Measurements from ENCODE around the gene SLC35A3.
"Not testable (repeated sequence)": the region's sequence is repeated elsewhere in the genome, so short reads cannot be mapped to it uniquely, and the experiment has no call there.

The SLC35A3 gene

DNA sequence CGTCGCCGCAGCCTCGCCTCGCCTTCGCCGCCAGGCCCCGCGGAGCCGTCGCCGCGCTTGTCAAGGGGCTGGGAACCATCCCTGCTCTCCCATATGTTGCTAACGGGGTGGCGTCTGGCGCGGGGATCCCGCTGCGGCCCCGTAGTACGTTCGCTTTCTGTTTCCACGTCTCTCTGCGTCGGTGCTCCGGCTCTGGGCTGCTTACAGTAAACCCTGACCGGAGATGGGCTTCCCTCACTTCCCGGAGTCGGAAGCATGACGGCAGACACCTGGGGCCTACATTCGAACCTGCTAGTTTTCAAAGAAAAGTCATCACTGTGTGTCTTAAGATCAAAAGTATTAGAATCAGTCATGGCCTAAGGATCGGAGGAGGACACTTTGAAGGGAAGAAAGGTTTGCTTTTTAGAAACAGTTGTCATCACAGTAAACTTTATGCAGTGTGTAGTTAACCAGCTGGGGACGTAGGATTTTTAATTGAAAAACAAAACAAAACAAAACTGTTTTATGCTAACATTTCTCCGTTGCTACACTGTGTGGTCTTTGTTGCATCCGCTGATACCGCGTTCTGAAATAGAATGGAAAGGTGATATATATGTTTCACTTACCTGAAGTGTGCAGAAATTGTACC, 69.0 kb downstream of the SLC35A3 start:
- peak overlapping the region; percentile 85 to 89 for H3K4me3 ChIP-seq (replicated peaks in 1 of 2; ENCODE audit: low read depth in 2 of 2, low read length in 2 of 2)
- DNase-seq (ENCODE audit: low read depth in 2 of 2) = peak; percentile 70 to 79
- TF ChIP-seq, protein P1, sequence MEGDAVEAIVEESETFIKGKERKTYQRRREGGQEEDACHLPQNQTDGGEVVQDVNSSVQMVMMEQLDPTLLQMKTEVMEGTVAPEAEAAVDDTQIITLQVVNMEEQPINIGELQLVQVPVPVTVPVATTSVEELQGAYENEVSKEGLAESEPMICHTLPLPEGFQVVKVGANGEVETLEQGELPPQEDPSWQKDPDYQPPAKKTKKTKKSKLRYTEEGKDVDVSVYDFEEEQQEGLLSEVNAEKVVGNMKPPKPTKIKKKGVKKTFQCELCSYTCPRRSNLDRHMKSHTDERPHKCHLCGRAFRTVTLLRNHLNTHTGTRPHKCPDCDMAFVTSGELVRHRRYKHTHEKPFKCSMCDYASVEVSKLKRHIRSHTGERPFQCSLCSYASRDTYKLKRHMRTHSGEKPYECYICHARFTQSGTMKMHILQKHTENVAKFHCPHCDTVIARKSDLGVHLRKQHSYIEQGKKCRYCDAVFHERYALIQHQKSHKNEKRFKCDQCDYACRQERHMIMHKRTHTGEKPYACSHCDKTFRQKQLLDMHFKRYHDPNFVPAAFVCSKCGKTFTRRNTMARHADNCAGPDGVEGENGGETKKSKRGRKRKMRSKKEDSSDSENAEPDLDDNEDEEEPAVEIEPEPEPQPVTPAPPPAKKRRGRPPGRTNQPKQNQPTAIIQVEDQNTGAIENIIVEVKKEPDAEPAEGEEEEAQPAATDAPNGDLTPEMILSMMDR (IDR thresholded peaks at IDR 0.05; ENCODE audit: low read depth, low read length) = no peak

DNA sequence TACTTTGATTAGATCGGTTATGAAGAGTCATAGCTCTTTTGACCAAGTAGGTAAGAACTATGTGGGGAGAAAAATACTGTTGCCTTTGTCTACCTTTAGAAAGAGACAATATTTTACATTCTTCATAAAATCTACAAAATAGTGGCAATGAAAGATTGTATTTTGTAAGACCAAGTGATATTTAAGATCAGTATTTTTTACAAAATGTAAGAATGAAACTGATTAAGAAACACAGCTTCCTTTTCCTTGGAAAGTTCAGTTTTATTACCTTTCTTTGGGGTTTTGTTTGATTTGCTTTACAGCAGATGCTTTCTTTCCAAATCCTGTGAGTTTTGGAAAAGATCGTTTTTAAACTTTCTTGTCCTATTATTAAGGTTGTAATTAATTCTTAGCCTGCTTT, 69.8 kb downstream of the SLC35A3 start:
- TF ChIP-seq, protein P1 (IDR thresholded peaks at IDR 0.05; ENCODE audit: low read depth, low read length) = no peak
- peak overlapping the region; percentile 85 to 89 for H3K4me3 ChIP-seq (replicated peaks in 1 of 2; ENCODE audit: low read depth in 2 of 2, low read length in 2 of 2)
- no peak for DNase-seq (ENCODE audit: low read depth in 2 of 2)

- TF ChIP-seq, protein P1 (IDR thresholded peaks at IDR 0.05; ENCODE audit: low read depth, low read length) = no peak
- no peak overlapping the region for H3K4me3 ChIP-seq (replicated peaks in 1 of 2; ENCODE audit: low read depth in 2 of 2, low read length in 2 of 2)
- DNase-seq (ENCODE audit: low read depth in 2 of 2) = no peak
Observed at GRCh38 chr1:100045206-100045605, 75.4 kb downstream of the SLC35A3 start.

DNA sequence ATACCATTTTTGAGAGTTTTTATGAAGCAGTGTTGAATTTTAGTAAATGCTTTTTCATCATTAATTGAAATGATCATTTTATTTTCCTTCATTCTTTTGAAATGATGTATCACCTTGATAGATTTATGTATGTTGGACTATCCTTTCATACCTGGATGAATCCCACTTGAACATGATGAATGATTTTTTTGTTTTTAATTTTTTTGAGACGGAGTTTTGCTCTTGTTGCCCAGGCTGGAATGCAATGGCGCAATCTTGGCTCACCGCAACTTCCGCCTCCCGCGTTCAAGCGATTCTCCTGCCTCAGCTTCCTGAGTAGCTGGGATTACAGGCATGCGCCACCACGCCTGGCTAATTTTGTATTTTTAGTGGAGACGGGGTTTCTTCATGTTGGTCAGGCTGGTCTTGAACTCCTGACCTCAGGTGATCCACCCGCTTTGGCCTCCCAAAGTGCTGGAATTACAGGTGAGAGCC, 77.5 kb downstream of the SLC35A3 start:
- H3K4me3 ChIP-seq (replicated peaks in 1 of 2; ENCODE audit: low read depth in 2 of 2, low read length in 2 of 2); DNase-seq (ENCODE audit: low read depth in 2 of 2): not testable (repeated sequence)

- TF ChIP-seq, protein P1 (IDR thresholded peaks at IDR 0.05; ENCODE audit: low read depth, low read length) = no peak
- no peak for DNase-seq (ENCODE audit: low read depth in 2 of 2)
- H3K4me3 ChIP-seq (replicated peaks in 1 of 2; ENCODE audit: low read depth in 2 of 2, low read length in 2 of 2) = no peak overlapping the region
Observed at GRCh38 chr1:100050139-100050538, 80.3 kb downstream of the SLC35A3 start.

DNA sequence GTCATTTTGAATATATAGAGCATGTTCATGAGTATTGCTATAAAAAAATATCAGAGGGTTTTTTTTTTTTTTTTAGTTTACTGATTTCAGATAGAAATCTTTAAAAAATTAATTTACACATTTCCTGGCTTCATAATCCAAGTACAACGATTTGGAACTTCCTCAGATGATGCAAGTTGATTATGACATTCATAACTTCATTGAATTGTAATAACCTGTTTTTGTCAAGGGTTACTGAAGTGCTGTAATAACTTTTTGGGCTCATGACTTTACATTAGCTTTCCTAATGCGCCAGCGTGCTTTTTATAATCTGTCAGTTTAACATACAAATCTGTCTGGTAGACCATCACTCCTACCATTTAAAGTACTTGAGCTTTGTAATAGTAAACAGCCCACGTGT, 81.6 kb downstream of the SLC35A3 start:
- DNase-seq (ENCODE audit: low read depth in 2 of 2) = no peak
- no peak overlapping the region for H3K4me3 ChIP-seq (replicated peaks in 1 of 2; ENCODE audit: low read depth in 2 of 2, low read length in 2 of 2)
- TF ChIP-seq, protein P1 (IDR thresholded peaks at IDR 0.05; ENCODE audit: low read depth, low read length) = no peak

- TF ChIP-seq, protein P1 (IDR thresholded peaks at IDR 0.05; ENCODE audit: low read depth, low read length) = no peak
- H3K4me3 ChIP-seq (replicated peaks in 1 of 2; ENCODE audit: low read depth in 2 of 2, low read length in 2 of 2) = no peak overlapping the region
- DNase-seq (ENCODE audit: low read depth in 2 of 2) = no peak
Observed at GRCh38 chr1:100051893-100052292, 82.1 kb downstream of the SLC35A3 start.
